ENCODE measurements around the gene KIF26A.
"Not testable (repeated sequence)": the region's sequence is repeated elsewhere in the genome, so short reads cannot be mapped to it uniquely, and the experiment has no call there.

Gene KIF26A

GRCh38 chr14:104149617-104150135 is 11.3 kb downstream of the KIF26A start:
- Histone ChIP-seq H3K4me1 (ENCODE audit: control insufficient read depth, insufficient read depth, low read length) (no peaks in the 10 kb centered on the region), H3K27ac (ENCODE audit: low read depth, low read length) (no peak overlapping the region), H3K9ac (ENCODE audit: low read length) (no peak overlapping the region), H3K27me3 (ENCODE audit: control insufficient read depth, insufficient read depth, low read length) (no peaks in the 10 kb centered on the region), H3K4me3 (ENCODE audit: low read length) (no peak overlapping the region), H3K36me3 (ENCODE audit: control insufficient read depth, insufficient read depth, low read length) (no peaks in the 10 kb centered on the region)

- Histone ChIP-seq H3K9ac (ENCODE audit: low read length) (no peak overlapping the region), H3K4me3 (ENCODE audit: low read length) (no peak overlapping the region), H3K27ac (ENCODE audit: low read depth, low read length) (no peak overlapping the region), H3K27me3 (ENCODE audit: control insufficient read depth, insufficient read depth, low read length) (no peaks in the 10 kb centered on the region), H3K36me3 (ENCODE audit: control insufficient read depth, insufficient read depth, low read length) (no peaks in the 10 kb centered on the region), H3K4me1 (ENCODE audit: control insufficient read depth, insufficient read depth, low read length) (no peaks in the 10 kb centered on the region)
Measured at GRCh38 chr14:104150136-104151025, 12.0 kb downstream of the KIF26A start.

- Histone ChIP-seq H3K27ac (ENCODE audit: low read depth, low read length) (no peak overlapping the region), H3K4me3 (ENCODE audit: low read length) (no peak overlapping the region), H3K4me1 (ENCODE audit: control insufficient read depth, insufficient read depth, low read length) (no peaks in the 10 kb centered on the region)
Measured at GRCh38 chr14:104151026-104151381, 12.6 kb downstream of the KIF26A start.

GRCh38 chr14:104151566-104152245 is 13.3 kb downstream of the KIF26A start:
- Histone ChIP-seq H3K4me1 (ENCODE audit: control insufficient read depth, insufficient read depth, low read length) (no peaks in the 10 kb centered on the region), H3K27ac (ENCODE audit: low read depth, low read length) (no peak overlapping the region), H3K36me3 (ENCODE audit: control insufficient read depth, insufficient read depth, low read length) (no peaks in the 10 kb centered on the region), H3K9ac (ENCODE audit: low read length) (no peak overlapping the region), H3K27me3 (ENCODE audit: control insufficient read depth, insufficient read depth, low read length) (no peaks in the 10 kb centered on the region), H3K4me3 (ENCODE audit: low read length) (no peak overlapping the region)

More at GRCh38 chr14:104151026-104151381, 12.6 kb downstream of the KIF26A start:
- H3K36me3 ChIP-seq (ENCODE audit: control insufficient read depth, insufficient read depth, low read length), result no peaks in the 10 kb centered on the region
- H3K9ac ChIP-seq (ENCODE audit: low read length), result no peak overlapping the region
- H3K27me3 ChIP-seq (ENCODE audit: control insufficient read depth, insufficient read depth, low read length), result no peaks in the 10 kb centered on the region

GRCh38 chr14:104152246-104152575 is 13.8 kb downstream of the KIF26A start:
- Histone ChIP-seq H3K36me3 (ENCODE audit: control insufficient read depth, insufficient read depth, low read length) (no peaks in the 10 kb centered on the region), H3K27ac (ENCODE audit: low read depth, low read length) (no peak overlapping the region), H3K9ac (ENCODE audit: low read length) (no peak overlapping the region), H3K4me3 (ENCODE audit: low read length) (no peak overlapping the region), H3K4me1 (ENCODE audit: control insufficient read depth, insufficient read depth, low read length) (no peaks in the 10 kb centered on the region), H3K27me3 (ENCODE audit: control insufficient read depth, insufficient read depth, low read length) (no peaks in the 10 kb centered on the region)

- H3K4me3 ChIP-seq (ENCODE audit: low read length), result no peak overlapping the region
- H3K27me3 ChIP-seq (ENCODE audit: control insufficient read depth, insufficient read depth, low read length), result no peaks in the 10 kb centered on the region
- no peaks in the 10 kb centered on the region for H3K36me3 ChIP-seq (ENCODE audit: control insufficient read depth, insufficient read depth, low read length)
- no peak overlapping the region for H3K27ac ChIP-seq (ENCODE audit: low read depth, low read length)
- H3K9ac ChIP-seq (ENCODE audit: low read length), result no peak overlapping the region
- no peaks in the 10 kb centered on the region for H3K4me1 ChIP-seq (ENCODE audit: control insufficient read depth, insufficient read depth, low read length)
Measured at GRCh38 chr14:104152686-104153393, 14.5 kb downstream of the KIF26A start.

- H3K4me1 ChIP-seq (ENCODE audit: control insufficient read depth, insufficient read depth, low read length); H3K27ac ChIP-seq (ENCODE audit: low read depth, low read length); H3K9ac ChIP-seq (ENCODE audit: low read length): not testable (repeated sequence)
Measured at GRCh38 chr14:104153394-104153755, 15.0 kb downstream of the KIF26A start.

GRCh38 chr14:104154246-104154645 is 15.9 kb downstream of the KIF26A start:
- H3K27ac ChIP-seq (ENCODE audit: low read depth, low read length), result no peak overlapping the region
- no peaks in the 10 kb centered on the region for H3K27me3 ChIP-seq (ENCODE audit: control insufficient read depth, insufficient read depth, low read length)
- H3K9ac ChIP-seq (ENCODE audit: low read length), result no peak overlapping the region
- H3K4me3 ChIP-seq (ENCODE audit: low read length), result no peak overlapping the region
- no peaks in the 10 kb centered on the region for H3K36me3 ChIP-seq (ENCODE audit: control insufficient read depth, insufficient read depth, low read length)
- no peaks in the 10 kb centered on the region for H3K4me1 ChIP-seq (ENCODE audit: control insufficient read depth, insufficient read depth, low read length)

More at GRCh38 chr14:104153394-104153755, 15.0 kb downstream of the KIF26A start:
- not testable (repeated sequence) for H3K4me3 ChIP-seq (ENCODE audit: low read length); H3K36me3 ChIP-seq (ENCODE audit: control insufficient read depth, insufficient read depth, low read length); H3K27me3 ChIP-seq (ENCODE audit: control insufficient read depth, insufficient read depth, low read length)

GRCh38 chr14:104155513-104155912 is 17.1 kb downstream of the KIF26A start:
- no peak overlapping the region for H3K4me3 ChIP-seq (ENCODE audit: low read length)
- H3K36me3 ChIP-seq (ENCODE audit: control insufficient read depth, insufficient read depth, low read length), result no peaks in the 10 kb centered on the region
- no peak overlapping the region for H3K9ac ChIP-seq (ENCODE audit: low read length)
- no peaks in the 10 kb centered on the region for H3K4me1 ChIP-seq (ENCODE audit: control insufficient read depth, insufficient read depth, low read length)
- H3K27ac ChIP-seq (ENCODE audit: low read depth, low read length), result no peak overlapping the region
- no peaks in the 10 kb centered on the region for H3K27me3 ChIP-seq (ENCODE audit: control insufficient read depth, insufficient read depth, low read length)

- H3K27ac ChIP-seq (ENCODE audit: low read depth, low read length), result no peak overlapping the region
- no peaks in the 10 kb centered on the region for H3K4me1 ChIP-seq (ENCODE audit: control insufficient read depth, insufficient read depth, low read length)
- no peaks in the 10 kb centered on the region for H3K36me3 ChIP-seq (ENCODE audit: control insufficient read depth, insufficient read depth, low read length)
- no peak overlapping the region for H3K9ac ChIP-seq (ENCODE audit: low read length)
- no peaks in the 10 kb centered on the region for H3K27me3 ChIP-seq (ENCODE audit: control insufficient read depth, insufficient read depth, low read length)
- no peak overlapping the region for H3K4me3 ChIP-seq (ENCODE audit: low read length)
Measured at GRCh38 chr14:104156142-104156541, 17.8 kb downstream of the KIF26A start.

- no peaks in the 10 kb centered on the region for H3K4me1 ChIP-seq (ENCODE audit: control insufficient read depth, insufficient read depth, low read length)
- no peak overlapping the region for H3K27ac ChIP-seq (ENCODE audit: low read depth, low read length)
- no peak overlapping the region for H3K4me3 ChIP-seq (ENCODE audit: low read length)
Measured at GRCh38 chr14:104157016-104157928, 18.9 kb downstream of the KIF26A start.

More at GRCh38 chr14:104157016-104157928, 18.9 kb downstream of the KIF26A start:
- Histone ChIP-seq H3K36me3 (ENCODE audit: control insufficient read depth, insufficient read depth, low read length) (no peaks in the 10 kb centered on the region), H3K27me3 (ENCODE audit: control insufficient read depth, insufficient read depth, low read length) (no peaks in the 10 kb centered on the region), H3K9ac (ENCODE audit: low read length) (no peak overlapping the region)
